Loucy (cell line): ENCODE results near the gene CFAP410.

ENCODE experiments used
- H2AFZ ChIP-seq: fragments of 200-600 bp; sonication (generic); 2 replicates; pipeline ENCODE4 v1.6.0; 2016; ENCODE audit warnings: antibody characterized with exemption, mild to moderate bottlenecking, low read length, moderate library complexity
- H3F3A ChIP-seq: fragments of 200-600 bp; 2 replicates; pipeline ENCODE4 v1.6.0; 2016; ENCODE audit warnings: antibody characterized with exemption, low read depth, mild to moderate bottlenecking
- H3K27me3 ChIP-seq: fragments of 200-600 bp; sonication (generic); 2 replicates; pipeline ENCODE4 v1.6.1; 2014; ENCODE audit warnings: low read length, mild to moderate bottlenecking; ENCODE audit not compliant: insufficient read depth, poor library complexity, severe bottlenecking
- H3K36me3 ChIP-seq: fragments of 200-600 bp; sonication (generic); 2 replicates; pipeline ENCODE4 v1.6.1; 2016; ENCODE audit warnings: low read length; ENCODE audit not compliant: insufficient read depth
- H3K4me1 ChIP-seq: fragments of 200-600 bp; sonication (generic); 2 replicates; pipeline ENCODE4 v1.5.1; 2014; ENCODE audit warnings: low read length, mild to moderate bottlenecking; ENCODE audit not compliant: insufficient read depth, poor library complexity, severe bottlenecking
- H3K4me2 ChIP-seq: fragments of 200-600 bp; sonication (generic); 2 replicates; pipeline ENCODE4 v1.6.0; 2014; ENCODE audit warnings: antibody characterized with exemption, low read length, low read depth, mild to moderate bottlenecking; ENCODE audit not compliant: poor library complexity, severe bottlenecking
- H3K4me3 ChIP-seq: fragments of 200-600 bp; sonication (generic); 2 replicates; pipeline ENCODE4 v1.5.1; 2014; ENCODE audit warnings: low read length, mild to moderate bottlenecking, mixed read lengths; ENCODE audit not compliant: poor library complexity, severe bottlenecking
- H3K79me2 ChIP-seq: fragments of 200-600 bp; sonication (generic); 2 replicates; pipeline ENCODE4 v1.6.1; 2014; ENCODE audit warnings: low read length; ENCODE audit not compliant: insufficient read depth
- H3K9ac ChIP-seq: fragments of 200-600 bp; sonication (generic); 2 replicates; pipeline ENCODE4 v1.6.0; 2014; ENCODE audit warnings: mild to moderate bottlenecking, low read depth, low read length, moderate library complexity; ENCODE audit not compliant: poor library complexity, severe bottlenecking
- H3K9me2 ChIP-seq: fragments of 200-600 bp; sonication (generic); replicated peaks from 2 replicates; pipeline ENCODE4 v1.6.1; 2016; ENCODE audit warnings: low read depth, low read length, mixed read lengths
- H3K9me3 ChIP-seq: fragments of 200-600 bp; sonication (generic); 2 replicates; pipeline ENCODE4 v1.6.1; 2014; ENCODE audit warnings: mild to moderate bottlenecking, antibody characterized with exemption, low read length, low read depth; ENCODE audit not compliant: insufficient read depth
- H4K20me1 ChIP-seq: fragments of 200-600 bp; sonication (generic); 2 replicates; pipeline ENCODE4 v1.6.0; 2014; ENCODE audit warnings: antibody characterized with exemption, low read length, mild to moderate bottlenecking; ENCODE audit not compliant: insufficient read depth, poor library complexity, severe bottlenecking
- CTCF ChIP-seq: fragments of 200-600 bp; sonication (generic); conservative IDR thresholded peaks from 2 replicates; pipeline ENCODE4 v1.5.1; 2014; ENCODE audit warnings: mild to moderate bottlenecking, antibody characterized with exemption, low read length
- EZH2phosphoT487 ChIP-seq: fragments of 200-600 bp; IDR thresholded peaks from 2 replicates; pipeline ENCODE4 v1.6.1; 2018; ENCODE audit warnings: antibody characterized with exemption, mild to moderate bottlenecking, moderate library complexity, borderline replicate concordance

The CFAP410 gene

GRCh38 chr21:44377922-44378645, 38.9 kb upstream of the CFAP410 start:
- no peak overlapping the region for H2AFZ ChIP-seq
- TF ChIP-seq CTCF: no peak
- no peak for TF ChIP-seq EZH2phosphoT487
- no peaks in the 10 kb centered on the region for H3K36me3 ChIP-seq
- H4K20me1 ChIP-seq: no peaks in the 10 kb centered on the region
- H3K27me3 ChIP-seq: no peaks in the 10 kb centered on the region
- no peaks in the 10 kb centered on the region for H3K4me1 ChIP-seq
- no peaks in the 10 kb centered on the region for H3F3A ChIP-seq
- H3K4me2 ChIP-seq: no peak overlapping the region
- no peaks in the 10 kb centered on the region for H3K79me2 ChIP-seq
- no peak overlapping the region for H3K4me3 ChIP-seq
- H3K9me2 ChIP-seq: no peaks in the 10 kb centered on the region
- H3K9ac ChIP-seq: no peak overlapping the region
- peaks cover 14% of the 10 kb centered on the region; the same call in 1 of the 2 replicates for H3K9me3 ChIP-seq

DNA sequence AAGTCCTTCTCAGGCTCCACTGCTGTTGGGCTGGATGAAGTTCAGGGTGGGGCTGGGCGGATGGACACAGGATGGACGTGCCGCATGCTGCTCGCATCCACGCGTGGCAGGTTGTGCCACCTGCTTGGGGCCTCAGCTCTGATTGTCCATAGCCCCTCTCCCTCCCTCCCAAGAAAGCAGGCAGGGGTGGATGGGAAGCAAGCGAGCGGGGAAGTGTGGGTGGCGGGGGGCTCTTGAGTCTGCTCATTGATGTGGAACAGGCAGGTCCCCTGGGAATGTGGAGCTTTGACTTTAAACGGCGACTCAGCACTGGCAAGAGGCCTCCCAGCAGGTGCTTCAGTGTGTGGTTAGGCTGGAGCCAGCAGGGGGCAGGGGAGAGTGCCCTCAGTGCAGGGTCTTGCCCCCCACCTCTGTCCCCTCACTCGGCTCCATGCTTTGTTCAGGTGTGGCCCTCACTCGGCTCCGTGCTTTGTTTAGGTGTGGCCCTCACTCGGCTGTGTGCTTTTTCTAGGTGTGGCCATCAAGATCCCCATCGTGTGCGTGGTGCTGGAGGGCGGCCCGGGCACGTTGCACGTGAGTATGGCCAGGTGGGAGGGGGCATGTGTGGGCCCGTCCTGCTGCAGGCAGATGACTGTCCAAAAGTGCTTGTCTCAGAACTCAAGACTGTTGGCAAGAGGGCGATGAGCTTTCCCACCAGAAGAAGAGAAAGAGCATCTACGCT, 38.2 kb upstream of the CFAP410 start:
- no peaks in the 10 kb centered on the region for H3K27me3 ChIP-seq

DNA sequence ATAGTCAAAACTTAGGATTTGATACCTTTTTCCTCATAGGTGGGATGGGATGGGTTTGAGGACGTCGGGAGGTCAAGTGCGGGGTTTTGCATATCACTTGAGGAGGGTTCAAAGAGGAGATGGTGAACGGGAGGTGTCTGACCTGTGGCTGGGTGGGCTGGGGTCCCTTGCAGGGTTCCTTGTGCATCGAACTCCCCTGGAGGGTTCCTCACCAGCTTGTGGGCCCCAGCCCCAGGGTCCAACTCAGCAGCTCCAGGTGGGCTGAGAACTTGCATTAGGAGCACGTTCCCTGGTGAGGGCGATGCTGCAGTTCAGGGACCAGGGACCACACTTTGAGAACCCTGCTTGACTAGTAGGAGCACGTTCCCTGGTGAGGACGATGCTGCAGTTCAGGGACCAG, 37.4 kb upstream of the CFAP410 start:
- H3K4me2 ChIP-seq: no peak overlapping the region

More for the DNA sequence above, 38.2 kb upstream of the CFAP410 start:
- Histone ChIP-seq H3K4me2 (no peak overlapping the region), H3K79me2 (no peaks in the 10 kb centered on the region), H3K4me3 (no peak overlapping the region), H3K9me3 (peaks cover 14% of the 10 kb centered on the region; the same call in 1 of the 2 replicates), H3K4me1 (no peaks in the 10 kb centered on the region), H2AFZ (no peak overlapping the region), H3K9me2 (no peaks in the 10 kb centered on the region), H3K36me3 (no peaks in the 10 kb centered on the region), H3K9ac (no peak overlapping the region), H3F3A (no peaks in the 10 kb centered on the region), H4K20me1 (no peaks in the 10 kb centered on the region)
- TF ChIP-seq CTCF (no peak), EZH2phosphoT487 (no peak)

More for the DNA sequence above, 37.4 kb upstream of the CFAP410 start:
- no peaks in the 10 kb centered on the region for H3K79me2 ChIP-seq
- no peaks in the 10 kb centered on the region for H4K20me1 ChIP-seq
- H3K4me1 ChIP-seq: no peaks in the 10 kb centered on the region
- no peak overlapping the region for H2AFZ ChIP-seq
- H3K9ac ChIP-seq: no peak overlapping the region
- no peaks in the 10 kb centered on the region for H3K36me3 ChIP-seq
- no peaks in the 10 kb centered on the region for H3K27me3 ChIP-seq
- no peaks in the 10 kb centered on the region for H3F3A ChIP-seq
- TF ChIP-seq EZH2phosphoT487 (no peak), CTCF (no peak)
- H3K9me3 ChIP-seq: peaks cover 14% of the 10 kb centered on the region; the same call in 1 of the 2 replicates
- no peaks in the 10 kb centered on the region for H3K9me2 ChIP-seq
- H3K4me3 ChIP-seq: no peak overlapping the region
